Measurements from ENCODE around the gene OTOP3.

The OTOP3 gene

GRCh38 chr17:74950207-74950606 is 14.5 kb downstream of the OTOP3 start:
- H3K4me3 ChIP-seq (replicated peaks in 1 of 2; ENCODE audit: low read depth in 2 of 2, low read length in 2 of 2): no peak overlapping the region
- DNase-seq (ENCODE audit: low read depth in 2 of 2): no peak
- no peak for TF ChIP-seq CTCF (IDR thresholded peaks at IDR 0.05; ENCODE audit: low read depth, low read length)

DNA sequence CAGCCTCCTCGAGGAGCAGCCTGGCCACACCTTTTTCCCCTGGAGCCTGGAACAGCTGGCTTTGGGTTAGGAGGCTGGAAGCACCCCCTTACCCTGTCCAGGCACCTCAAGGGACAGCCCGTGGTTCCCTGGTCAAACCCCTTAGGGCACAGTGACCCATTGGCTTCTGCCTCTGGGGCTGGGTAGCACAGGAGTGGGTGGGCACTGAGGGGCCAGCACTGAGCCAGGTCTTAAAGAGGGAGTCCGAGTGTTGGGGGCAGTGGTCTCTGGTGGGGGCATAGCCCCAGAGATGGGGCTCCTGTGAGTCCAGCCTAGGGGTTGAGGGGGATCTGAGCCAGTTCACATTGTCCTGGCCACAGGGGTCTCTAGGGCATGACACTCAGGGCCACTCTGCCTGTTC is 15.4 kb downstream of the OTOP3 start:
- no peak for DNase-seq (ENCODE audit: low read depth in 2 of 2)

GRCh38 chr17:74951680-74952421 is 16.2 kb downstream of the OTOP3 start:
- no peak for TF ChIP-seq CTCF (IDR thresholded peaks at IDR 0.05; ENCODE audit: low read depth, low read length)
- DNase-seq (ENCODE audit: low read depth in 2 of 2): no peak
- no peak overlapping the region for H3K4me3 ChIP-seq (replicated peaks in 1 of 2; ENCODE audit: low read depth in 2 of 2, low read length in 2 of 2)

More for the DNA sequence above, 15.4 kb downstream of the OTOP3 start:
- TF ChIP-seq CTCF (IDR thresholded peaks at IDR 0.05; ENCODE audit: low read depth, low read length): no peak
- no peak overlapping the region for H3K4me3 ChIP-seq (replicated peaks in 1 of 2; ENCODE audit: low read depth in 2 of 2, low read length in 2 of 2)

DNA sequence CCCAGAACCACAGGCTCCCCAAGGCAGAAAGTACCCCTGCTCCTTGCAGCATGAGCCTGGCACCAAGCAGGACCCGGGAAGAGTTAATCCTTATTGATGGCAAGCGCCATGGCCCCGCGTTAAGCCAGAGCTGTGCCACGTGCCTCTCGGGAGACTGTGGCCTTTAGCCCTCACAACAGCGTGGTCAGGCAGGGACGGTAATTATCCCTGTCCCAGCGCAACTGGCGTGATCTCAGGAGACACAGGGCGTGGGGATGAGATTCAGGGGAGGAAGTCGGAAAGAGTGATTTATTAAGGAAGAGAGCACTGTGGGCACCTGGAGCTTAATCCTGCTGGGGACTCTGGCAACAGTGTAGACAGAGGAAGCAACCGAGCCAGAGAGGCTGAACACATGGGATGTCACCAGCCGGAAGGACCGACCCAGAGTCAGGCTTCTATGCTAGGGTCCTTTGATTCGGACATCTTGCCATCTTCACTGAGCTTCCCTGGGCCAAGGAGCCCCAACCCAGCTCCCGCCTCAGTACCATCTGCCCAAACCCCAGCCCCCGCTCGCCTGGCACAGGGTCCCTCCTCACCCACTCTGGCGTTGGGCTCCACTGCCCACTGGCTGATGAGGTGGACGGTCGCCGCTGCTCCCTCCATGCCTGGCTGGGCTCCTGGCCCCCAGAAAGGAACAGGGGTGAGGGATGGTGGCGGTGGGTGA is 16.9 kb downstream of the OTOP3 start:
- TF ChIP-seq CTCF (IDR thresholded peaks at IDR 0.05; ENCODE audit: low read depth, low read length): no peak
- H3K4me3 ChIP-seq (replicated peaks in 1 of 2; ENCODE audit: low read depth in 2 of 2, low read length in 2 of 2): no peak overlapping the region
- no peak for DNase-seq (ENCODE audit: low read depth in 2 of 2)

DNA sequence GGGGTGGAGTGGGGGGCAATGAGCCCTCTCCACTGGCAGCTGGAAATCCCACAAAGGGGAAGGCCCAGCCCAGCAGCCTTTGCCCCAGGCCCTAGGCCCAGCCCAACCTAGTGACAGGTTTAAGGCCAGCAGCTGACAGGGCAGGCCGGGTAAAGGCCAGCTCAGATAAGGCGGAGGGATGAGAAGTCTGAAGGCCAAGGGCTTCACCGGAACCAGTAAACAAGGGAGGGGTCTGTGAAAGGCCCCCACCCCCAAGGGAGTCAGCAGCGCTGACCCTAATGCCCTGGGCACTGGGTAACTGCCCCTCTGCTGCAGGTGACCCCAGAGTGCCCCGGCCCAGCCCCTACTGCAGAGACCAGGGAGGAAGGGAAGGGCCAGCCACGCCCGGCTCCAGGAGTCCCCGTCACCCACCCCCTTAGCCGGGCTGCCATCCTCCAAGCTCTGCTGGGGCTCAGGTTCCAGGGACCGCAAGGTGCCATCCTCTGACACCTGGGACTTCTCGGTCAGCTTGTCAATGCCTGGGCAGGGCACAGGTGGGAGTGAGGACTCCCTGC is 17.5 kb downstream of the OTOP3 start:
- no peak overlapping the region for H3K4me3 ChIP-seq (replicated peaks in 1 of 2; ENCODE audit: low read depth in 2 of 2, low read length in 2 of 2)
- DNase-seq (ENCODE audit: low read depth in 2 of 2): no peak
- no peak for TF ChIP-seq CTCF (IDR thresholded peaks at IDR 0.05; ENCODE audit: low read depth, low read length)

DNA sequence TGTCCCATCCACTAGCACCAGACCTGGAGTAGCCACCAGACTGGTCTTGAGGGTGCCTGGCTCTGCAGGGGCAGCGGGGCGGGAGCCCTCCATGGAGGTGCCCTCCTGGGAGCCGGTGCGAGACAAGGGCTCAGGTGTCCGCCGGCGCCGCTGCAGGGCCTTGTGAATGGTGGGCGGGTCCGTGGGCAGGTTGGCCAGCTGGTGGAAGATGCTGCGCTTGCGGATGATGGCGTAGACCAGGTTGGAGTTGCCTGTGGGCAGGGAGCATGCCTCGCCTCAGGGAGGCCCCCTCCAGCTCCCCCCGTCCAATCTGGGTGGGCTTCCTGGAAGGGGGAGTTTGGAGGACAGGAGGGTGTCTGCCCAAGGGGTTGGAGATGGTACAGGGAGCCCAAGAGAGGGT is 18.4 kb downstream of the OTOP3 start:
- no peak for DNase-seq (ENCODE audit: low read depth in 2 of 2)
- no peak overlapping the region for H3K4me3 ChIP-seq (replicated peaks in 1 of 2; ENCODE audit: low read depth in 2 of 2, low read length in 2 of 2)
- TF ChIP-seq CTCF (IDR thresholded peaks at IDR 0.05; ENCODE audit: low read depth, low read length): no peak

Data from cardiac fibroblast (primary cell).